ENCODE results near the gene ZFP1.

DNA sequence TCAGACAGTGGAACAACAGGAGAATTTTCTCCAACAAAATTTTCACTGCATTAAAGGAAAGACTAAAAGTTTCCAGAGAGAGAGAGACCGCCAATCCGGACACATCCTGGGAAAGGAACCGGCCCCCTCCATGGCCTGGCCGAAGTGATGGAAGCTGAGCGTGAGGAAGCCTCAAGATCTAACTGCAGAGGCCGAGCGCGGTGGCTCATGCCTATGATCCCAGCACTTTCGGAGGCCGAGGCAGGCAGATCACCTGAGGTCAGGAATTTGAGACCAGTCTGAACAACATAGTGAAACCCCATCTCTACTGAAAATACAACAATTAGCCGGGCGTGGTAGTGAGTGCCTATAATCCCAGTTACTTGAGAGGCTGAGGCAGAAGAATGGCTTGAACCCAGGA lies 54.8 kb downstream of the ZFP1 start:
- no peak for TF ChIP-seq CTCF (IDR thresholded peaks at IDR 0.05)
- TF ChIP-seq POLR2A (IDR thresholded peaks at IDR 0.05) = no peak
